Sigmoid colon (tissue), 7 donors: ENCODE results near the gene ZNF267. TPM values are rescaled to one million over a fixed set of nuclear protein-coding genes. Genes with fewer than 3 reads are reported as not detected.
A peak's percentile ranks its signal among the peaks of the same experiment; 100 is the strongest.

Experiments used
- DNase-seq: peaks from one replicate; pipeline ENCODE4 v3.0.0-alpha.2; 2019
- H3K27ac ChIP-seq, 4 donors: fragments of 200-600 bp; sonication (generic); one replicate each; pipeline ENCODE4 v1.5.1; 2016 to 2019; ENCODE audit warnings: mild to moderate bottlenecking in 1 of 4
- H3K27me3 ChIP-seq, 3 donors: fragments of 200-600 bp; sonication (generic); one replicate each; pipeline ENCODE4 v1.5.1; 2019; ENCODE audit warnings: mild to moderate bottlenecking in 1 of 3
- H3K36me3 ChIP-seq, 4 donors: fragments of 200-600 bp; sonication (generic); one replicate each; pipeline ENCODE4 v1.5.1; 2016 to 2019
- H3K4me1 ChIP-seq, 4 donors: fragments of 200-600 bp; sonication (generic); one replicate each; pipeline ENCODE4 v1.5.1; 2017 to 2019
- H3K4me3 ChIP-seq, 4 donors: fragments of 200-600 bp; sonication (generic); one replicate each; pipeline ENCODE4 v1.5.1; 2017 to 2019; ENCODE audit warnings: mild to moderate bottlenecking in 2 of 4, moderate library complexity in 1 of 4
- H3K9me3 ChIP-seq, 4 donors: fragments of 200-600 bp in 3 of 4; sonication (generic) in 3 of 4; one replicate each; pipeline versions ENCODE4 v1.5.1 to v1.6.1; 2013 to 2019
- EP300 ChIP-seq, 4 donors: sonication (generic); formaldehyde crosslinking; IDR thresholded peaks; one replicate each; pipeline ENCODE4 v1.6.1; 2017; ENCODE audit warnings: antibody characterized with exemption in 4 of 4
- POLR2A ChIP-seq, 2 donors: fragments of 450-650 bp; IDR thresholded peaks; one replicate each; pipeline ENCODE4 v1.6.1; 2016; ENCODE audit warnings: antibody characterized with exemption in 2 of 2, mild to moderate bottlenecking in 2 of 2, moderate library complexity in 2 of 2
- POLR2AphosphoS5 ChIP-seq, 4 donors: sonication (generic); formaldehyde crosslinking; IDR thresholded peaks; one replicate each; pipeline ENCODE4 v1.6.1; 2017; ENCODE audit warnings: antibody characterized with exemption in 4 of 4
- WGBS, 2 donors: extraction: QIAGEN DNeasy Blood & Tissue Kit; methylation state at CpG; one replicate each; pipeline ENCODE4 v1.1.7; 2013; 5-methylcytosine and 5-hydroxymethylcytosine counted together
- intact Hi-C: fragments of 100-400 bp; cut with DNase I; formaldehyde crosslinking; loops from one replicate; pipeline ENCODE4 v1.15.1; 2023
- polyA plus RNA-seq, 3 donors: library from polyadenylated mRNA; stranded (reverse); fragments of 200-250 nt; gene quantifications; one replicate each; pipeline ENCODE4 v1.2.3, GENCODE V29; 2013
- total RNA-seq, 4 donors: library from RNA; depleted of rRNA; stranded (reverse); fragments of >200 nt; gene quantifications; one replicate each; pipeline ENCODE4 v1.1.0, GENCODE V29; 2016
- TF ChIP-seq, protein P1 (sequence below), 4 experiments: fragments of 450-650 bp in 3 of 4; fragments of 200-600 bp in 1 of 4; IDR thresholded peaks; one replicate each; pipeline ENCODE4 v1.5.1; 2016 to 2019; ENCODE audit warnings: antibody characterized with exemption in 4 of 4, mild to moderate bottlenecking in 3 of 4, moderate library complexity in 2 of 4
- donor health status: healthy with polysubstance abuse.
- donor health status: Bipolar disorder and iron deficiency.
- donor health status: healthy.

The ZNF267 gene
- total and polyA plus RNA-seq, 7 donors: 4.2 to 11.6 (median 8.5) TPM

GRCh38 chr16:31872201-31872600, 1.4 kb upstream of the ZNF267 start:
- DNase-seq: no peak
- H3K4me1 ChIP-seq: peaks cover 0 to 34% (median 30%) of the 10 kb centered on the region in 4 donors
- 85 to 89% methylated on average over 6 of the region's 6 CpGs for WGBS, 2 donors
- intact Hi-C loops: loop anchor here (5.0 to 10.0 kb wide), 4 partner anchors 160 to 687 kb away; partner anchors contain the start of genes FUS, RUSF1 and ZNF843
- no peak for TF ChIP-seq POLR2A (IDR thresholded peaks at IDR 0.05)
- TF ChIP-seq POLR2AphosphoS5 (IDR thresholded peaks at IDR 0.05): no peak
- TF ChIP-seq, protein P1, sequence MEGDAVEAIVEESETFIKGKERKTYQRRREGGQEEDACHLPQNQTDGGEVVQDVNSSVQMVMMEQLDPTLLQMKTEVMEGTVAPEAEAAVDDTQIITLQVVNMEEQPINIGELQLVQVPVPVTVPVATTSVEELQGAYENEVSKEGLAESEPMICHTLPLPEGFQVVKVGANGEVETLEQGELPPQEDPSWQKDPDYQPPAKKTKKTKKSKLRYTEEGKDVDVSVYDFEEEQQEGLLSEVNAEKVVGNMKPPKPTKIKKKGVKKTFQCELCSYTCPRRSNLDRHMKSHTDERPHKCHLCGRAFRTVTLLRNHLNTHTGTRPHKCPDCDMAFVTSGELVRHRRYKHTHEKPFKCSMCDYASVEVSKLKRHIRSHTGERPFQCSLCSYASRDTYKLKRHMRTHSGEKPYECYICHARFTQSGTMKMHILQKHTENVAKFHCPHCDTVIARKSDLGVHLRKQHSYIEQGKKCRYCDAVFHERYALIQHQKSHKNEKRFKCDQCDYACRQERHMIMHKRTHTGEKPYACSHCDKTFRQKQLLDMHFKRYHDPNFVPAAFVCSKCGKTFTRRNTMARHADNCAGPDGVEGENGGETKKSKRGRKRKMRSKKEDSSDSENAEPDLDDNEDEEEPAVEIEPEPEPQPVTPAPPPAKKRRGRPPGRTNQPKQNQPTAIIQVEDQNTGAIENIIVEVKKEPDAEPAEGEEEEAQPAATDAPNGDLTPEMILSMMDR (IDR thresholded peaks at IDR 0.05): no peak
- no peak for TF ChIP-seq EP300 (IDR thresholded peaks at IDR 0.05)
- no peak overlapping the region for H3K4me3 ChIP-seq
- no peak overlapping the region for H3K27ac ChIP-seq
- H3K36me3 ChIP-seq: no peaks in the 10 kb centered on the region
- H3K9me3 ChIP-seq: no peaks in the 10 kb centered on the region
- H3K27me3 ChIP-seq: no peaks in the 10 kb centered on the region

- intact Hi-C loops: loop anchor here (5.0 to 10.0 kb wide), 4 partner anchors 162 to 690 kb away; partner anchors contain the start of genes FUS, RUSF1 and ZNF843
- Histone ChIP-seq H3K9me3 (no peaks in the 10 kb centered on the region), H3K27me3 (no peaks in the 10 kb centered on the region), H3K4me1 (peaks cover 4 to 57% (median 50%) of the 10 kb centered on the region in 4 donors), H3K27ac (peak overlapping the region; percentile 87 to 98 (median 98)), H3K4me3 (peak overlapping the region; percentile 85 to 99 (median 94)), H3K36me3 (no peaks in the 10 kb centered on the region)
- DNase-seq: no peak
- 3% methylated on average over 14 of the region's 14 CpGs for WGBS, 2 donors
- TF ChIP-seq POLR2AphosphoS5 (IDR thresholded peaks at IDR 0.05) (peak in 1 of 4 donors; percentile 44), EP300 (IDR thresholded peaks at IDR 0.05) (no peak)
Measured at GRCh38 chr16:31874366-31875111, 932 bp downstream of the ZNF267 start.

GRCh38 chr16:31875112-31875803, 1.7 kb downstream of the ZNF267 start:
- Histone ChIP-seq H3K27me3 (no peaks in the 10 kb centered on the region), H3K4me3 (peak overlapping the region in 3 of 4 donors; percentile 90 to 99 (median 97)), H3K27ac (peak overlapping the region; percentile 87 to 98 (median 98)), H3K4me1 (peaks cover 4 to 65% (median 57%) of the 10 kb centered on the region in 4 donors), H3K9me3 (no peaks in the 10 kb centered on the region), H3K36me3 (no peaks in the 10 kb centered on the region)
- WGBS, 2 donors: 49 to 52% methylated on average over 5 of the region's 5 CpGs
- intact Hi-C loops: loop anchor here (10.0 kb wide), 2 partner anchors 370 to 690 kb away; partner anchors contain the start of genes FUS and RUSF1
- DNase-seq: no peak
- no peak for TF ChIP-seq EP300 (IDR thresholded peaks at IDR 0.05)
- TF ChIP-seq POLR2AphosphoS5 (IDR thresholded peaks at IDR 0.05): no peak
- TF ChIP-seq, protein P1 (IDR thresholded peaks at IDR 0.05): no peak
- TF ChIP-seq POLR2A (IDR thresholded peaks at IDR 0.05): no peak

- intact Hi-C loops: loop anchor here (10.0 kb wide), 2 partner anchors 371 to 691 kb away; partner anchors contain the start of genes FUS and RUSF1
- Histone ChIP-seq H3K27ac (peak overlapping the region in 2 of 4 donors; percentile 64 to 98), H3K4me1 (peaks cover 4 to 72% (median 65%) of the 10 kb centered on the region in 4 donors)
Measured at GRCh38 chr16:31875928-31876547, 2.4 kb downstream of the ZNF267 start.

More at GRCh38 chr16:31875928-31876547, 2.4 kb downstream of the ZNF267 start:
- Histone ChIP-seq H3K4me3 (no peak overlapping the region), H3K9me3 (no peaks in the 10 kb centered on the region), H3K27me3 (no peaks in the 10 kb centered on the region), H3K36me3 (no peaks in the 10 kb centered on the region)
- WGBS, 2 donors: 60 to 69% methylated on average over 4 of the region's 4 CpGs
- TF ChIP-seq, protein P1 (IDR thresholded peaks at IDR 0.05): no peak
- no peak for TF ChIP-seq EP300 (IDR thresholded peaks at IDR 0.05)
- no peak for TF ChIP-seq POLR2AphosphoS5 (IDR thresholded peaks at IDR 0.05)
- DNase-seq: no peak
